Stimulated activated naive CD4-positive, alpha-beta T cell treated with Interleukin-2 at 50 U/mL for 16 hours (primary cell): Measurements from ENCODE around the gene USF3.

Source experiments
- DNase-seq: peaks from one replicate; lab custom pipeline; 2025; lab: John Stamatoyannopoulos, UW

USF3 gene

GRCh38 chr3:113696658-113697499 is 437 bp upstream of the USF3 start:
- peak; percentile 99 for DNase-seq

- no peak for DNase-seq
These were observed 1.0 kb downstream of the USF3 start for GRCh38 chr3:113695431-113695785.

- no peak for DNase-seq
These were observed 6.0 kb downstream of the USF3 start for GRCh38 chr3:113690482-113690881.

- DNase-seq = no peak
These were observed 10.3 kb downstream of the USF3 start for GRCh38 chr3:113685956-113686721.

GRCh38 chr3:113685124-113685523 is 11.3 kb downstream of the USF3 start:
- DNase-seq = no peak

GRCh38 chr3:113684271-113684819 is 12.1 kb downstream of the USF3 start:
- no peak for DNase-seq

GRCh38 chr3:113678773-113679172 is 17.7 kb downstream of the USF3 start:
- DNase-seq = no peak

- DNase-seq = no peak
These were observed 18.7 kb downstream of the USF3 start for GRCh38 chr3:113677737-113678136.

- DNase-seq = no peak
These were observed 20.2 kb downstream of the USF3 start for GRCh38 chr3:113676261-113676660.

- DNase-seq = no peak
These were observed 22.8 kb downstream of the USF3 start for GRCh38 chr3:113673593-113673992.

GRCh38 chr3:113668015-113668414 is 28.4 kb downstream of the USF3 start:
- no peak for DNase-seq

- no peak for DNase-seq
These were observed 31.8 kb downstream of the USF3 start for GRCh38 chr3:113664523-113665094.

- no peak for DNase-seq
These were observed 32.7 kb downstream of the USF3 start for GRCh38 chr3:113663761-113664160.

- no peak for DNase-seq
These were observed 33.1 kb downstream of the USF3 start for GRCh38 chr3:113663324-113663750.

- no peak for DNase-seq
These were observed 33.6 kb downstream of the USF3 start for GRCh38 chr3:113662824-113663223.

GRCh38 chr3:113660896-113661295 is 35.5 kb downstream of the USF3 start:
- DNase-seq = no peak

GRCh38 chr3:113660458-113660857 is 36.0 kb downstream of the USF3 start:
- DNase-seq = no peak

- no peak for DNase-seq
These were observed 36.4 kb downstream of the USF3 start for GRCh38 chr3:113659996-113660395.

GRCh38 chr3:113659101-113659541 is 37.3 kb downstream of the USF3 start:
- no peak for DNase-seq

GRCh38 chr3:113658107-113658506 is 38.3 kb downstream of the USF3 start:
- DNase-seq = no peak

- DNase-seq = no peak
These were observed 41.6 kb downstream of the USF3 start for GRCh38 chr3:113654851-113655250.

GRCh38 chr3:113654310-113654709 is 42.1 kb downstream of the USF3 start:
- DNase-seq = no peak
